HG02840 (cell line): ENCODE results near the gene HTRA3.

Source experiments
- ATAC-seq: cut with Tn5 transposase; IDR thresholded peaks from one replicate; pipeline ENCODE4 v1.9.1; 2021; ENCODE audit warnings: mild to moderate bottlenecking, moderate library complexity, moderate number of reproducible peaks; ENCODE audit not compliant: unreplicated experiment, low FRiP score

Gene HTRA3

GRCh38 chr4:8245884-8246833 is 23.4 kb upstream of the HTRA3 start:
- ATAC-seq: no peak

- ATAC-seq: no peak
Measured at GRCh38 chr4:8247047-8247930, 22.3 kb upstream of the HTRA3 start.

GRCh38 chr4:8248091-8248490 is 21.5 kb upstream of the HTRA3 start:
- no peak for ATAC-seq

GRCh38 chr4:8250227-8250626 is 19.3 kb upstream of the HTRA3 start:
- ATAC-seq: no peak

GRCh38 chr4:8250637-8251036 is 18.9 kb upstream of the HTRA3 start:
- ATAC-seq: no peak

GRCh38 chr4:8251110-8251883 is 18.3 kb upstream of the HTRA3 start:
- no peak for ATAC-seq

- ATAC-seq: no peak
Measured at GRCh38 chr4:8252301-8253173, 17.0 kb upstream of the HTRA3 start.

- ATAC-seq: no peak
Measured at GRCh38 chr4:8254076-8254475, 15.5 kb upstream of the HTRA3 start.

GRCh38 chr4:8255698-8256441 is 13.7 kb upstream of the HTRA3 start:
- no peak for ATAC-seq

GRCh38 chr4:8257854-8258253 is 11.7 kb upstream of the HTRA3 start:
- no peak for ATAC-seq

GRCh38 chr4:8258552-8259212 is 10.9 kb upstream of the HTRA3 start:
- no peak for ATAC-seq

- ATAC-seq: no peak
Measured at GRCh38 chr4:8259743-8260430, 9.7 kb upstream of the HTRA3 start.

GRCh38 chr4:8260656-8261111 is 8.9 kb upstream of the HTRA3 start:
- no peak for ATAC-seq

- ATAC-seq: no peak
Measured at GRCh38 chr4:8261851-8262535, 7.6 kb upstream of the HTRA3 start.

- ATAC-seq: no peak
Measured at GRCh38 chr4:8262637-8263322, 6.8 kb upstream of the HTRA3 start.

- no peak for ATAC-seq
Measured at GRCh38 chr4:8263397-8263796, 6.2 kb upstream of the HTRA3 start.

GRCh38 chr4:8264106-8264505 is 5.4 kb upstream of the HTRA3 start:
- ATAC-seq: no peak
